ENCODE results near the gene SEMA3D. TPM values are rescaled to one million over a fixed set of nuclear protein-coding genes. Genes with fewer than 3 reads are reported as not detected.

The SEMA3D gene
- total RNA-seq, 1 experiment from 2014 or later = 23.3 TPM

- BruUV-seq (replicated peaks) = no TSS peak
- no peaks in the 10 kb centered on the region for H3K27me3 ChIP-seq (replicated peaks; ENCODE audit: insufficient read depth, low read depth, low read length, poor library complexity)
- intact Hi-C loops (cut with micrococcal nuclease; ENCODE audit: unreplicated experiment) = no loop called here
- CTCF ChIA-PET = no interaction called here
- H3K27ac ChIP-seq (ENCODE audit: low read depth, low read length, poor library complexity, severe bottlenecking) = no peak overlapping the region
- H3K9me3 ChIP-seq (ENCODE audit: low read depth, low read length, poor library complexity, severe bottlenecking) = no peaks in the 10 kb centered on the region
- no peak for DNase-seq (ENCODE audit: low spot score)
- H3K36me3 ChIP-seq (ENCODE audit: insufficient read depth, low read length, poor library complexity, severe bottlenecking) = no peaks in the 10 kb centered on the region
- POLR2A ChIA-PET (ENCODE audit: low non-redundant PET) = no interaction called here
- TF ChIP-seq EZH2 (IDR thresholded peaks at IDR 0.05; ENCODE audit: borderline replicate concordance, low read depth, low read length, poor library complexity, severe bottlenecking) (no peak), CTCF (conservative IDR thresholded peaks at IDR 0.05; ENCODE audit: low read depth, low read length) (no peak)
- H3K4me1 ChIP-seq (ENCODE audit: insufficient read depth, low read length, poor library complexity, severe bottlenecking) = peaks cover 21% of the 10 kb centered on the region
- H3K4me3 ChIP-seq (ENCODE audit: low read depth, low read length, poor library complexity, severe bottlenecking) = no peak overlapping the region
Measured at GRCh38 chr7:85000735-85001350, 186.0 kb downstream of the SEMA3D start.

GRCh38 chr7:84999450-84999849 is 187.4 kb downstream of the SEMA3D start:
- no TSS peak for BruUV-seq (replicated peaks)

GRCh38 chr7:84998665-84999064 is 188.2 kb downstream of the SEMA3D start:
- Histone ChIP-seq H3K4me1 (ENCODE audit: insufficient read depth, low read length, poor library complexity, severe bottlenecking) (peaks cover 17% of the 10 kb centered on the region), H3K27ac (ENCODE audit: low read depth, low read length, poor library complexity, severe bottlenecking) (no peak overlapping the region), H3K9me3 (ENCODE audit: low read depth, low read length, poor library complexity, severe bottlenecking) (no peaks in the 10 kb centered on the region), H3K36me3 (ENCODE audit: insufficient read depth, low read length, poor library complexity, severe bottlenecking) (no peaks in the 10 kb centered on the region), H3K27me3 (replicated peaks; ENCODE audit: insufficient read depth, low read depth, low read length, poor library complexity) (no peaks in the 10 kb centered on the region), H3K4me3 (ENCODE audit: low read depth, low read length, poor library complexity, severe bottlenecking) (no peak overlapping the region)
- TF ChIP-seq EZH2 (IDR thresholded peaks at IDR 0.05; ENCODE audit: borderline replicate concordance, low read depth, low read length, poor library complexity, severe bottlenecking) (no peak), CTCF (conservative IDR thresholded peaks at IDR 0.05; ENCODE audit: low read depth, low read length) (peak; percentile 30; the same call in 1 of the 2 replicates)
- no peak for DNase-seq (ENCODE audit: low spot score)
- CTCF ChIA-PET = no interaction called here
- no TSS peak for BruUV-seq (replicated peaks)
- intact Hi-C loops (cut with micrococcal nuclease; ENCODE audit: unreplicated experiment) = no loop called here
- POLR2A ChIA-PET (ENCODE audit: low non-redundant PET) = no interaction called here

More at GRCh38 chr7:84999450-84999849, 187.4 kb downstream of the SEMA3D start:
- no peak overlapping the region for H3K27ac ChIP-seq (ENCODE audit: low read depth, low read length, poor library complexity, severe bottlenecking)
- ChIA-PET POLR2A (ENCODE audit: low non-redundant PET) (no interaction called here), CTCF (no interaction called here)
- no peaks in the 10 kb centered on the region for H3K9me3 ChIP-seq (ENCODE audit: low read depth, low read length, poor library complexity, severe bottlenecking)
- intact Hi-C loops (cut with micrococcal nuclease; ENCODE audit: unreplicated experiment) = no loop called here
- H3K27me3 ChIP-seq (replicated peaks; ENCODE audit: insufficient read depth, low read depth, low read length, poor library complexity) = no peaks in the 10 kb centered on the region
- no peak overlapping the region for H3K4me3 ChIP-seq (ENCODE audit: low read depth, low read length, poor library complexity, severe bottlenecking)
- peaks cover 19% of the 10 kb centered on the region for H3K4me1 ChIP-seq (ENCODE audit: insufficient read depth, low read length, poor library complexity, severe bottlenecking)
- DNase-seq (ENCODE audit: low spot score) = no peak
- H3K36me3 ChIP-seq (ENCODE audit: insufficient read depth, low read length, poor library complexity, severe bottlenecking) = no peaks in the 10 kb centered on the region
- no peak for TF ChIP-seq CTCF (conservative IDR thresholded peaks at IDR 0.05; ENCODE audit: low read depth, low read length)
- no peak for TF ChIP-seq EZH2 (IDR thresholded peaks at IDR 0.05; ENCODE audit: borderline replicate concordance, low read depth, low read length, poor library complexity, severe bottlenecking)

Measured in A673 (cell line).